Activated naive CD8-positive, alpha-beta T cell treated with anti-CD3 and anti-CD28 coated beads, Interleukin-2, amount 10 ng/mL, durations not matched to agents 7 days and 5 days (primary cell): Measurements from ENCODE around the gene APOL3. TPM values are rescaled to one million over a fixed set of nuclear protein-coding genes. Genes with fewer than 3 reads are reported as not detected.
A peak's percentile ranks its signal among the peaks of the same experiment; 100 is the strongest.
"Not testable (repeated sequence)": the region's sequence is repeated elsewhere in the genome, so short reads cannot be mapped to it uniquely, and the experiment has no call there.

Source experiments
- ATAC-seq: fragments of 150-1000 bp; cut with Tn5 transposase; one replicate; pipeline ENCODE4 v1.10.0; 2021; ENCODE audit warnings: low read depth, moderate library complexity
- POLR2A ChIA-PET: fragments of 350-600 bp; sonication (Branson Sonifier 250); formaldehyde crosslinking; loops from one replicate; lab custom pipeline; 2021; ENCODE audit warnings: antibody characterized with exemption; lab: Charles Lee
- DNase-seq: peaks from one replicate; pipeline ENCODE4 v3.0.0; 2021
- H3K27ac Mint-ChIP-seq: one replicate; pipeline ENCODE4 v1.8.0; 2022; ENCODE audit warnings: mild to moderate bottlenecking, mixed read lengths
- H3K27me3 Mint-ChIP-seq: one replicate; pipeline ENCODE4 v1.8.0; 2022; ENCODE audit warnings: mild to moderate bottlenecking, moderate library complexity, mixed read lengths
- H3K36me3 Mint-ChIP-seq: one replicate; pipeline ENCODE4 v1.8.0; 2021; ENCODE audit warnings: mild to moderate bottlenecking, mixed read lengths
- H3K4me1 Mint-ChIP-seq: one replicate; pipeline ENCODE4 v1.8.0; 2021; ENCODE audit warnings: mixed read lengths
- H3K4me3 Mint-ChIP-seq: one replicate; pipeline ENCODE4 v1.8.0; 2022; ENCODE audit warnings: mild to moderate bottlenecking, moderate library complexity, mixed read lengths
- H3K9me3 Mint-ChIP-seq: one replicate; pipeline ENCODE4 v1.8.0; 2021; ENCODE audit warnings: mixed read lengths
- total RNA-seq, 2 experiments: library from RNA; stranded (reverse); gene quantifications; one replicate each; pipeline ENCODE4 v1.2.3, GENCODE V29; 2021

Gene APOL3
- total RNA-seq, 2 experiments from 2014 or later = 146 to 159 TPM

DNA sequence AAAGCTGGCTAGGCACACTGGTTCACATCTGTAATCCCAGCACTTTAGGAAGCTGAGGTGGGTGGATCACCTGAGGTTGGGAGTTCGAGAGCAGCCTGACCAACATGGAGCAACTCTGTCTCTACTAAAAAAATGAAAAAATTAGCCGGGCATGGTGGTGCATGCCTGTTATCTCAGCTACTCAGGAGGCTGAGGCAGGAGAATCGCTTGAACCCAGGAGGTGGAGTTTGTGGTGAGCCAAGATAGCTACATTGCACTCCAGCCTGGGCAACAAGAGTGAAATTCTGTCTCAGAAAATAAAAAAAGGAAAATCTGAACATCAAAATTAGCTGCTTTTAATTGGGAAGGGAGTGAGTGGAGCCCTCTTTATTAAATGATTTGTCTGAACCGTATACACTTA is 7.7 kb downstream of the APOL3 start:
- not testable (repeated sequence) for H3K27ac Mint-ChIP-seq

DNA sequence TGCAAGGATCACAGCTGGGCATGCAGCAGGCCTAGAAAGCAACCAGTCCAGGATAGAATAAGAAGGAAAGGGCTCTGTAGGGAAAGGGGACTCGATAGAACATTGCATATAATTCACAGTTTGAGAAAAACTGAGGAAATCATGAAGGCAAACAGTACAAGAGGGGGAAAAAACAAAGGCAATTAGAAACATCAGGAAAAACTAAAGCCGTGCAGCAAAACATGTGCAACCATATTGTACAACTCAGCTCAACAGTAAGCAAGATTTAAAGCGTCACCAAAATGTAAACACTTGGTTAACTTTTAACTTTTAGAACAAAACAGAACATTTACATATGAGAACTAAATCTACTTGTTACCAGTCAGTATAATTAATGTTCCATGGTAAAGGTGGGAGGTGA is 8.5 kb downstream of the APOL3 start:
- POLR2A ChIA-PET = interaction anchor here (2.1 kb wide), 1 partner anchor 11 kb away, joined by 12 read pairs; no protein-coding TSS in a partner anchor
- Mint-ChIP-seq H3K27ac (peak overlapping the region; percentile 61), H3K4me3 (peak overlapping the region; percentile 12), H3K4me1 (peaks cover 59% of the 10 kb centered on the region), H3K36me3 (peaks cover 58% of the 10 kb centered on the region), H3K9me3 (peaks cover 7% of the 10 kb centered on the region), H3K27me3 (no peaks in the 10 kb centered on the region)
- ATAC-seq = no peak
- no peak for DNase-seq

More for the DNA sequence above, 7.7 kb downstream of the APOL3 start:
- DNase-seq, H3K4me3 Mint-ChIP-seq, ATAC-seq, H3K9me3 Mint-ChIP-seq, H3K27me3 Mint-ChIP-seq: not testable (repeated sequence)
- Mint-ChIP-seq H3K4me1 (peaks cover 65% of the 10 kb centered on the region), H3K36me3 (peaks cover 63% of the 10 kb centered on the region)
- POLR2A ChIA-PET = interaction anchor here (0.6 to 2.1 kb wide), 2 partner anchors 10 to 187 kb away, joined by 3 to 12 read pairs; no protein-coding TSS in a partner anchor

DNA sequence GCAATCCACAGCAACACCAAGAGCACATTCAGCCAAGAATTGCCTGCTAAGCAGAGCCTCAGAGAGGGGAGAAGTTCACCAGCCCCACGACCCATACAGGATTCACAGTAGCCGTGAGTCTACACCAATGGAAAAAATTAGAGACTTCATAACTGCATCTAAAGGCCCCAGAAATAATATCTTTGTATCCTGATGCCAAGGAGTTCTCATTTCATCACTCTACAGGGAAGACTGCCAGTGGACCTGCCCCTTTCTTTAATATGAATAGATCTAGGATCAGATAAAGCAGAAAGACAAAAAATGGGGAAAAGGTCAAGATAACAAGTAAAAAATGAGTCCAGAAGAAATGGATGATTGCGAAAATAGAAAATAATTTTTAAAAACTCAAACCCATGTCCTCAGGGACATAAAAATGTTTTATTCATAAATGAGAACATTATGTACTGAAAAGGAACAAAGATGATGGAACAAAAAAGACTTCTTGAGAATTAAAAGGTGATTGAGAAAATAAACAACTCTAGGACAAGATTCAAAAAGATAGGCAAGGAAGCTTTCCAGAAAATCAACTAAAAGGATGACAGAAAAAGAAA is 9.5 kb downstream of the APOL3 start:
- Mint-ChIP-seq H3K4me1 (peaks cover 54% of the 10 kb centered on the region), H3K9me3 (peaks cover 7% of the 10 kb centered on the region), H3K27me3 (no peaks in the 10 kb centered on the region), H3K4me3 (no peak overlapping the region), H3K36me3 (peaks cover 50% of the 10 kb centered on the region), H3K27ac (peak overlapping the region; percentile 61)
- POLR2A ChIA-PET = interaction anchor here (2.1 kb wide), 1 partner anchor 12 kb away, joined by 12 read pairs; no protein-coding TSS in a partner anchor
- no peak for DNase-seq
- ATAC-seq = no peak

DNA sequence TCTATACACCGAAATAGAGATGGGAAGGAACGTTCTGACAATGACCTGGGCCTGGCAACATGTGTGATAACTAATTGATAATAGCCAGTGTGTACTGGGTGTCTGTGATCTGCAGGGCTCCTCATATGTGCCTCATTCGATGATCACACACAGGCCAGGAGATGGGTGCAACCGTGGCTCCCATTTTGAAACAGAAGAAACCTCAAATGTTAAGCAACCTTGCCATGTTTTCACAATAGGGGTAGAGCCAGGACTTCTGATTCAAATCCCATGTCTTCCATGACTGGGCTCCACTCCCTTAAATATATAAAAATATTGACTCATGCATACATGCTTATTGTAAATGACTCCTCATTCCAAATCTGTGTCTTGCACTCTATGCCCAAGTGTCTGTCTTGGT is 11.1 kb downstream of the APOL3 start:
- ATAC-seq (no peak), DNase-seq (no peak)
- Mint-ChIP-seq H3K9me3 (peaks cover 7% of the 10 kb centered on the region), H3K4me1 (peaks cover 47% of the 10 kb centered on the region), H3K4me3 (no peak overlapping the region), H3K36me3 (peaks cover 43% of the 10 kb centered on the region), H3K27ac (no peak overlapping the region), H3K27me3 (no peaks in the 10 kb centered on the region)
- POLR2A ChIA-PET = no interaction called here

DNA sequence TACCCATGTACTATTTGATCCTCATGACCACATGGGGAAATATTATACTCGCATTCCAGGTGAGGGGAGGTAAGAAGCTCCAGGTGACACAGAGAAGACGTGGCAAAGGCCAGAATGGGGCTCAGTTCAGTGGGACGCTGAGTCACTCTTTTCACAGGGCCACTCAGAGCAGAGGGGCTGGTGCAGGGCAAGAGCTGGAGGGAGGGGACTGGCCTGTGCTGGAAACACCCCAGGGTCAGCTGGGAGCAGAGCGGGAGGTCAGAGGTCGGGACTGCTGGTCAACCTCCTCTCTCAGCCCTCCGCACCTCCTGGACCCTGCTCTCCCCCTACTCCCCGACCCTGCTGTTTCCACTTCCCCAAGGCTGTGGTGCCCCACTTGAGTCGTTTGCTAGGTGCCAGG is 12.1 kb downstream of the APOL3 start:
- POLR2A ChIA-PET = no interaction called here
- no peaks in the 10 kb centered on the region for H3K27me3 Mint-ChIP-seq
- peaks cover 40% of the 10 kb centered on the region for H3K36me3 Mint-ChIP-seq
- peaks cover 7% of the 10 kb centered on the region for H3K9me3 Mint-ChIP-seq
- H3K4me1 Mint-ChIP-seq = peaks cover 40% of the 10 kb centered on the region
- no peak overlapping the region for H3K4me3 Mint-ChIP-seq
- ATAC-seq (no peak), DNase-seq (no peak)
- H3K27ac Mint-ChIP-seq = peak overlapping the region; percentile 21

DNA sequence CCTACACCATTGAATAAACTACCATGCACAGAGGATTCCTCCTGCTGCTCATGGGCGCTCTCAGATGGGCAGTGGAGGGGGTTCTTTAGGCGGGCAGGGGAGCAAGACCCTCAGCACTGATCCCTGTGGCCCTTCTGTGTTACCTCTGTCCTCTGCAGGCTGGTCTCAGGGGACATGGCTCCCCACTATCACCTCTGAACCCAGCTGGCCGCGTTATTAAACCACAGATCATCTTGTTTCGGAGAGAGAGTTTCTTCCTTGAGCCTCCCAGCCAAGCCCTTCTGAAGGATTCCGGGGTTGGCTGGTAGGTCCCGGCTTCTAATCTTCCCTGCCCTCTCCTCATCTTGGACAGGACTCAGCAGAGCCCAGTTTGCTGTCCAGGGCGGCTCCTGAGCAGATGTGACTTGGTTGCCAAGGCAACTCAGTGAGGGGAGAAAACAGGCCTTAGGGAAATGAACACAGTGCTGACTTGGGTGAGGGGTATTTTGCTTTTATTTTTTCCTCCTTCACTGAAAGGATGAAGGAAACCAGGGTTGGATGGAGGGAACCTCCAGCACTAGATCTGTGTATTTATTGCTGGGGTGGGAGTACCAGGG is 13.3 kb downstream of the APOL3 start:
- Mint-ChIP-seq H3K4me3 (no peak overlapping the region), H3K36me3 (peaks cover 41% of the 10 kb centered on the region), H3K27ac (no peak overlapping the region), H3K9me3 (peaks cover 7% of the 10 kb centered on the region), H3K4me1 (peaks cover 36% of the 10 kb centered on the region), H3K27me3 (no peaks in the 10 kb centered on the region)
- POLR2A ChIA-PET = no interaction called here
- ATAC-seq (no peak), DNase-seq (no peak)

DNA sequence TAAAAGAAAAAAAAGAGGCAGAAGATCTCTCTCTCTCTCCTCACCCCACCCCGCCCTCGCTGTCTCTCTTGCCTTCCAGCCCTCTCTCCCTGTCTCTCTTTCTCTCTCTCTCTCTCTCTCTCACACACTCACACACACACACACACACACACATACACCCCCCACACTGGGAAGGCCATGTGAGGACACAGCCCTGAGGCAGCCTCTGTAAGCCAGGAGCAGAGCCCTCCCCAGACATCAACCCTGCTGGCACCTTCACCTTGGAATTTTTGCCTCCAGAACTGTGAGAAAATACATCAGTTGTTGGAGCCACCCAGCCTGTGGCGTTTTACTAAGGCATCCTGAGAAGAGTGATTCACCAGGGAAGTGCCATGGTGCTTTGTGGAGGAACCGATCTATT is 14.7 kb downstream of the APOL3 start:
- H3K4me1 Mint-ChIP-seq = peaks cover 22% of the 10 kb centered on the region
- no peaks in the 10 kb centered on the region for H3K9me3 Mint-ChIP-seq
- H3K4me3 Mint-ChIP-seq = no peak overlapping the region
- H3K27me3 Mint-ChIP-seq = no peaks in the 10 kb centered on the region
- POLR2A ChIA-PET = no interaction called here
- no peak for ATAC-seq
- H3K36me3 Mint-ChIP-seq = peaks cover 37% of the 10 kb centered on the region
- DNase-seq = no peak
- H3K27ac Mint-ChIP-seq = no peak overlapping the region

DNA sequence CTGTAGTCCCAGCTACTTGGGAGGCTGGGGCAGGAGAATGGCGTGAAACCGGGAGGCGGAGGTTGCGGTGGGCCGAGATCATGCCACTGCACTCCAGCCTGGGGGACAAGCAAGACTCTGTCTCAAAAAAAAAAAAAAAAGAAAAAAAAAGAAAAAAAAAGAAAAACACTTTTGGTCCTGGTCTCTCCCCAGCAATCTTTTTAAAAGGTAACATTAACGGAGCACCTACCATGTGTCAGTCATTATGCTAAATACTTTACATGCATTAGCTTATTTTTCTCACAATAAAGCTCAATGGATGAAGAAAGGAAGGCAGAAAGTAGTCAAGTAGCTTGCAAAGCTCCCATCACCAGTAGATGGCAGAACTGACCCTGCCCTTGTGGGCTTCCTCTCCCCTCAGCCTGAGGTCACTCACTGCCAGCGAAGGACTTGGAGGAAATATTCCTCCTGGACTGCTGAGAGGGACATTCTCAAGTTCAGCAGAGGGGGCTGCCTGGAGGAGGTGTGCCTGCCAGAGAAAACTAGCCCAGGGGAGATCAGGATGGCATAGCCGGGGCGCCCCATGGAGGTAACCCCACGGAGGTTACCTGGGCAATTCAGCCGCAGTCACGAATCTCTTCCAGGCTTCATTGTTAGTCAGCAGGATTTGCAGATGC is 15.5 kb downstream of the APOL3 start:
- ATAC-seq = peak; percentile 65
- POLR2A ChIA-PET = interaction anchor here (0.7 to 0.9 kb wide), 4 partner anchors 18 to 145 kb away, joined by 3 to 6 read pairs (median 6); no protein-coding TSS in a partner anchor
- DNase-seq = no peak
- Mint-ChIP-seq H3K4me3 (no peak overlapping the region), H3K9me3 (no peaks in the 10 kb centered on the region), H3K36me3 (peaks cover 37% of the 10 kb centered on the region), H3K27me3 (no peaks in the 10 kb centered on the region), H3K4me1 (peaks cover 16% of the 10 kb centered on the region), H3K27ac (peak overlapping the region; percentile 46)

DNA sequence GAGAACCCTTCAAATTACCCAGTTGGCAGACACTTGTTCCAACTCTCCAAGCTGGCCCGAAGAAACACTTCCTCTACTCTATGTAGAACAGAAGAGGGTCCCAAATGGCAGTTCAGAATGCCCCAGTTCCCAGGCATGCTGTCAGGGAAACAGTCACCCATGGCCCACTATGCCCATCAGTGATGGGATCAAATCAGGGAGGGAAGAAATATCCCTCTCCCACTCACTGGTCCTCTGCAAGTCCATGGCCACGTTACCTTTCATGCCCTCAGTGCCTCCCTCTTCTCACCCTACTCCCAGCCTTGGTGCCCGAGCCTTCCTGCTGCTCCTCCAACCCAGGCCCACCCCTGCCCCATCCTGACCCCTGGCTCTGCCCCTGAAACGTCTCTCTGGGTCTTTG is 16.6 kb downstream of the APOL3 start:
- ATAC-seq (no peak), DNase-seq (no peak)
- POLR2A ChIA-PET = interaction anchor here (1.0 kb wide), 1 partner anchor 43 kb away, joined by 3 read pairs; no protein-coding TSS in a partner anchor
- Mint-ChIP-seq H3K27me3 (no peaks in the 10 kb centered on the region), H3K36me3 (peaks cover 43% of the 10 kb centered on the region), H3K9me3 (no peaks in the 10 kb centered on the region), H3K4me1 (peaks cover 11% of the 10 kb centered on the region), H3K4me3 (no peak overlapping the region), H3K27ac (peak overlapping the region; percentile 58)

DNA sequence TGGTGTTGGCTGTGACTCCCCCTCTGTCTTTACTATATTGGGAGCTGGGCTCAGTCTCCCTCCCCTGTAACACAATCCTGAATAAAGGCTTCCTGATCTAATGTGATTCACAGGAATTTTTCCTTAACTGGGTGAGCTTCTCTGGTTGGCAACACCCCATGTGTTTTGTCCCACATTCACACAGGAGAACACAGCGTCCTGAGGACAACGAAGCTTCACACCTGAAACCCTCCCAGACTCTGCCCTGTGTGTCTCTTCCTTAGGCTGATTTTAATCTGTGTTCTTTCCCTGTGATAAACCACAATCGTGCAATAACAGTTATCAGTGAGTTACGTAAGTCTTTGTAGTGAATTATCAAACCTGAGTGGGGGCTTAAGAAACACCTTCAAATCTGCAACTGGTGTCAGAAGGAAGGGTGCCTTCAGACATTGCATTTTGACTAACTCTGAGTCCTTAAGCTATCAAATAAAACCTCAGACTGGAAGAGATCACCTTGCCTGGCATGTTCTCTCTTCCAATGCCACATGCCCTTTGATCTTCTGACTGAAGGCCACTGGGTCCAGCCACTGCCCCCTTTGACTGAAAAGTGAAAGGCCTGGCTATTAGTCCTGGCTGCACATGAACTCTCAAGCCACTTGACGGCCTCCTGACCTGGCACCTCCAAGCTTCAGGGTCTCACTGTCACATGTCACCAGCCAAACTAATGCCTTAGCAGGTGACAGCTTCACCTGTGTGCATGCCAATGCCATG is 17.3 kb downstream of the APOL3 start:
- H3K4me3 Mint-ChIP-seq = no peak overlapping the region
- POLR2A ChIA-PET = interaction anchor here (1.0 kb wide), 1 partner anchor 44 kb away, joined by 3 read pairs; no protein-coding TSS in a partner anchor
- H3K4me1 Mint-ChIP-seq = peaks cover 11% of the 10 kb centered on the region
- H3K36me3 Mint-ChIP-seq = peaks cover 42% of the 10 kb centered on the region
- H3K27me3 Mint-ChIP-seq = no peaks in the 10 kb centered on the region
- no peak for DNase-seq
- no peak overlapping the region for H3K27ac Mint-ChIP-seq
- ATAC-seq = no peak
- H3K9me3 Mint-ChIP-seq = no peaks in the 10 kb centered on the region

DNA sequence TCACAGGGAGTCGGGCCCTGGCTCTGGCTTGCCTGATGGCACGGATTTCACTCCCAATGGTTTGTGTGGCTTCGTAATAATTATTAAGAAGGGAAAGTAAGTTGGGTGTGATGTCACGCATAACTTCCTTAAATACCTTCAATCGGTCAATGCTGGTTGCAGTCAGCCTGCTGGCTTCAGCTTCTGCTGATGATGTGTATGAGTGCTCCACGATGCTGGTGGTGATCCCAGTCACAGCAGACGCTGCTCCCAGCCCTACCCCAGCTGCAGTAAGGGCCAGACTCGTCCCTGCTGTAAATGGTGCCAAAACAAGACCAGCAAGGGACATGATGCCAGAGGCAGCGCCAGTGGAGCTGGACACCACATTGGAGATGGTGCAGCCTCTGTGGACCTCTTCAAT is 19.1 kb downstream of the APOL3 start:
- Mint-ChIP-seq H3K4me1 (peaks cover 8% of the 10 kb centered on the region), H3K36me3 (peaks cover 39% of the 10 kb centered on the region), H3K4me3 (no peak overlapping the region), H3K27me3 (no peaks in the 10 kb centered on the region), H3K9me3 (no peaks in the 10 kb centered on the region), H3K27ac (no peak overlapping the region)
- POLR2A ChIA-PET = no interaction called here
- no peak for DNase-seq
- no peak for ATAC-seq

DNA sequence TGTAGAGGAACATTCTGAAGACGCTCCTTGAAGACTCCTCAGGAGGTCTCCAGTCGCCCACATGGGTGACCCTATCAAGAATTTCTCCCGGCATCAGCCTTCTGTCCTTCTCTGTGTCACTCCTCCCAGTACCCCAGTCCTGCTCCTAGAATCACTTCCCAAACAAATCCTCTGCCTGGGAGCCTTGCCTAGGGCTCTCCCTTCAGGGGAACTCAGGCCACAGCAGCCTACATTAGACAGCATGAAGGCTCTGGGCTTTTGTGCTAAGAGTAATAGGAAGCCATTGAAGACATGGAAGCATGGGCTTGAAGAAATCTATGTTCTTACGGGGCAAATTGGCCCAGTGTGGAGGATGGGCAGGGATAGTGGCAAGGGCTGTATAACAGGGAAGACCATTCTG is 21.8 kb downstream of the APOL3 start:
- H3K27me3 Mint-ChIP-seq, DNase-seq, H3K4me1 Mint-ChIP-seq, ATAC-seq, POLR2A ChIA-PET, H3K9me3 Mint-ChIP-seq, H3K4me3 Mint-ChIP-seq: not testable (repeated sequence)
- peak overlapping the region; percentile 34 for H3K27ac Mint-ChIP-seq
- H3K36me3 Mint-ChIP-seq = peaks cover 31% of the 10 kb centered on the region

DNA sequence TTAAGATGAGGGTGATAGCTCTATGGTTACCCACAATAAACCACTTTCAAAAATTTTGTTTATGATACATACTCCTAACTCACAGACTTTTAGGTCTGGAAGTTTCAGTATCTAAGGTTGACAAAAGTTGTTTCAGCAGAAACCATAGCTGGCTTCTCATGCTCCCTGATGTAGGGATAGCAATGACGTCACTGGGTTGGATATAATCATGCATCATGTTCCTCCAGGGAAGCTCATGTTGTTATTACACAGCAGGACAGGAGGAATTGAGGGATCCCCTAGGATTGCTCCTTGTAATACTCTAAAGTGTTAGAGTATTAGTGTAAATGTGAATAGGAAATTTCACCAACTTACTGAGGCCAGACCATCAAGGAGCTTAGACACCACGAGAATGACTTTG is 23.6 kb downstream of the APOL3 start:
- POLR2A ChIA-PET = no interaction called here
- H3K9me3 Mint-ChIP-seq = no peaks in the 10 kb centered on the region
- no peaks in the 10 kb centered on the region for H3K27me3 Mint-ChIP-seq
- H3K4me1 Mint-ChIP-seq = peaks cover 12% of the 10 kb centered on the region
- no peak overlapping the region for H3K4me3 Mint-ChIP-seq
- no peak for DNase-seq
- no peak overlapping the region for H3K27ac Mint-ChIP-seq
- peaks cover 28% of the 10 kb centered on the region for H3K36me3 Mint-ChIP-seq
- no peak for ATAC-seq
